ENCODE measurements around the gene FBXL7.

- TF ChIP-seq CTCF (IDR thresholded peaks at IDR 0.05) (no peak), POLR2A (IDR thresholded peaks at IDR 0.05) (no peak), EP300 (IDR thresholded peaks at IDR 0.05) (no peak)
Measured at GRCh38 chr5:15929611-15930263, 429.8 kb downstream of the FBXL7 start.
